ENCODE data around the gene SCAI.
"Not testable (repeated sequence)": the region's sequence is repeated elsewhere in the genome, so short reads cannot be mapped to it uniquely, and the experiment has no call there.

Gene SCAI

GRCh38 chr9:125103021-125103420, 40.3 kb downstream of the SCAI start:
- DNase-seq: no peak

- no peak for DNase-seq
Measured at GRCh38 chr9:125100822-125101221, 42.5 kb downstream of the SCAI start.

GRCh38 chr9:125099816-125100215, 43.5 kb downstream of the SCAI start:
- DNase-seq: no peak

- no peak for DNase-seq
Measured at GRCh38 chr9:125095821-125096443, 47.4 kb downstream of the SCAI start.

GRCh38 chr9:125091121-125091520, 52.2 kb downstream of the SCAI start:
- DNase-seq: no peak

- no peak for DNase-seq
Measured at GRCh38 chr9:125089331-125089730, 54.0 kb downstream of the SCAI start.

- DNase-seq: no peak
Measured at GRCh38 chr9:125088752-125089151, 54.6 kb downstream of the SCAI start.

- DNase-seq: no peak
Measured at GRCh38 chr9:125085703-125086477, 57.4 kb downstream of the SCAI start.

- DNase-seq: not testable (repeated sequence)
Measured at GRCh38 chr9:125082197-125082596, 61.1 kb downstream of the SCAI start.

- DNase-seq: not testable (repeated sequence)
Measured at GRCh38 chr9:125080797-125081196, 62.5 kb downstream of the SCAI start.

- no peak for DNase-seq
Measured at GRCh38 chr9:125079931-125080330, 63.4 kb downstream of the SCAI start.

GRCh38 chr9:125075997-125076396, 67.3 kb downstream of the SCAI start:
- no peak for DNase-seq

GRCh38 chr9:125074976-125075375, 68.4 kb downstream of the SCAI start:
- no peak for DNase-seq

GRCh38 chr9:125066839-125067619, 76.3 kb downstream of the SCAI start:
- DNase-seq: no peak

GRCh38 chr9:125061391-125061790, 81.9 kb downstream of the SCAI start:
- DNase-seq: no peak

GRCh38 chr9:125049212-125050049, 93.9 kb downstream of the SCAI start:
- no peak for DNase-seq

GRCh38 chr9:125043631-125044030, 99.7 kb downstream of the SCAI start:
- no peak for DNase-seq

GRCh38 chr9:125043148-125043547, 100.2 kb downstream of the SCAI start:
- no peak for DNase-seq

- no peak for DNase-seq
Measured at GRCh38 chr9:125038166-125038565, 105.2 kb downstream of the SCAI start.

- no peak for DNase-seq
Measured at GRCh38 chr9:125028041-125028440, 115.3 kb downstream of the SCAI start.

- no peak for DNase-seq
Measured at GRCh38 chr9:125024917-125025316, 118.4 kb downstream of the SCAI start.

- DNase-seq: no peak
Measured at GRCh38 chr9:125021069-125021468, 122.3 kb downstream of the SCAI start.

- DNase-seq: not testable (repeated sequence)
Measured at GRCh38 chr9:125015655-125016054, 127.7 kb downstream of the SCAI start.
